NCI-H82 treated with DMSO at 0.1 percent for 48 hours (cell line): ENCODE data around the gene MRGPRE.
"Not testable (repeated sequence)": the region's sequence is repeated elsewhere in the genome, so short reads cannot be mapped to it uniquely, and the experiment has no call there.

Source experiments
- DNase-seq: peaks from one replicate; lab custom pipeline; 2025; ENCODE audit not compliant: unreplicated experiment; lab: John Stamatoyannopoulos, UW

MRGPRE gene

GRCh38 chr11:3231851-3232744 is at the start of gene MRGPRE:
TSS of gene MRGPRE (minus strand) at chr11:3232417. CDS start at chr11:3228799, 3,618 bp downstream.
- DNase-seq: no peak

- DNase-seq: not testable (repeated sequence)
Observed at GRCh38 chr11:3281146-3281545, 48.9 kb upstream of the MRGPRE start.

- DNase-seq: not testable (repeated sequence)
Observed at GRCh38 chr11:3280662-3281061, 48.4 kb upstream of the MRGPRE start.

DNA sequence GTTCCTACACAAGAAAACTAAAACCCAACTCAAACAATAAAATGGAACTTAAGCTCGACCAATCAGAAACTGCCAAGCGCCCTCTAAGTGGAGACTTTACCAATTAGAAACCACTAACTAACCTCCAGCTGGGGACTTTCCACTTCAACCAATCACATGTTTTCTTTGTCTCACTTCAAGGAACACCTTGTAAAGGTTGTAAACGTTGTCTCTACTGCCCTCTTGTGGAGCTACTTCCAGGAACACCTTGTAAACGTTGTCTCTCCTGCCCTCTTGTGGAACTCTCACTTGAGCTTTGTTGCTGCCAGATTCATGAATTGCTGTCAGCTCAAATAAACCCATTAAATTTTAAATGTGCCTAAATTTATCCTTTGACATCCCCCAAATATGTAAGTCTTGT is 46.7 kb upstream of the MRGPRE start:
- not testable (repeated sequence) for DNase-seq

GRCh38 chr11:3273629-3274028 is 41.4 kb upstream of the MRGPRE start:
- DNase-seq: not testable (repeated sequence)

DNA sequence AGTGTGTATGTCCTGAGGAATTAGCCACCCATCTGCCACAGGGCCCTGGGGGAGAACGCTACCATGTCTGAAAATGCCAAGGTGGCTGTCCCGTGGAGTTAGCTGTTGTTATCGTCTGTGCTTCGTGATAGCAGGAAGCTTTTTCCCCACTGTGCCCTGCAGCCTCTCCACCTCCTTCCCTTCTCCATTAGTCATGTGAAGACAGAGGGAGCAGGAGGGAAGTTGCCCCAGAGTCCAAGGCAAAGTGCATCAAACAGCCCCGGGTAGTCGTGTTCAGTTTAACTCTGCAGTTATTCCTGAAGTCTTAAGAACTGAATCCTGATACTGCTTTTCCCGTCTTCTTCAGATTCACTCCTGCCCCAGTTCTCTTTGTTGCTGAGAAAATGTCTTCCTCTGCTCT is 30.3 kb upstream of the MRGPRE start:
- not testable (repeated sequence) for DNase-seq

DNA sequence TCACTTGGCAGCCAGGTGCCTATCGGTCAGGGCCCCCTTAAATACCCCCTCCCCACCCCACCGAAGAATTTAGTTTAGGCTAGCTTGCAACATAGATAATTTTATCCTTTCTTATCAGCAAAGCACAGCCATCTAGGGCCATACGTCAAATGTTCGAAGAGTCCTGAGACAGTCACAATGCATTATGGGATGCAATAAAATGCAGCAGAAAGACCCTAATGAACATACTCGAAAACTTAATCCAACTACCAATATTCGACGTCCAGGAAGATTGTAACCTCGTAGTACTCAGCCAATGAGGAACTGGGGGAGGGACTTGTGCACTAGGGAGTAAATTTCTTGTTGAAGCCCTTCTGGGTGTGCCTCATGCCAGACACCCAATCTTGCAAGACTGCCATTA is 29.6 kb upstream of the MRGPRE start:
- not testable (repeated sequence) for DNase-seq

GRCh38 chr11:3257509-3257908 is 25.3 kb upstream of the MRGPRE start:
- not testable (repeated sequence) for DNase-seq

- not testable (repeated sequence) for DNase-seq
Observed at GRCh38 chr11:3255241-3255640, 23.0 kb upstream of the MRGPRE start.

GRCh38 chr11:3254773-3255172 is 22.6 kb upstream of the MRGPRE start:
- not testable (repeated sequence) for DNase-seq

DNA sequence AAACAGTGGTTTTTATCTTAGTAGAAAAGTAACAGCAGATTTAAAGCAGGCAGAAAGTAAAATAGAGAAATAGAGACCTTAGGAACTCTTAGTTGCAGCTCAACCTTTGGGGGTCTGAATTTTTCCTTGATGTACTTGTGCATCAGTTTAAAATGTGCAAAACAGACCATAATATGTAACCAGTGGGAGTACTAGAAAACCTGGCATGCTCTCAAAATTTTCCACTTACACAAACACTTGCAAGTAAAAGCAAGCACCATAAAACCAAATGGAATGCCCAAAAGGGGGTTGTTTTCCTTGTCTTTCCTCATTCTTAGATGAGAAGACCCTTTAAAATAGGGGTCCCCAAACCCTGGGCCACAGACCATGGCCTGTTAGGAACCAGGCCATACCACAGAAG is 12.9 kb upstream of the MRGPRE start:
- no peak for DNase-seq

GRCh38 chr11:3243880-3244279 is 11.7 kb upstream of the MRGPRE start:
- DNase-seq: no peak

DNA sequence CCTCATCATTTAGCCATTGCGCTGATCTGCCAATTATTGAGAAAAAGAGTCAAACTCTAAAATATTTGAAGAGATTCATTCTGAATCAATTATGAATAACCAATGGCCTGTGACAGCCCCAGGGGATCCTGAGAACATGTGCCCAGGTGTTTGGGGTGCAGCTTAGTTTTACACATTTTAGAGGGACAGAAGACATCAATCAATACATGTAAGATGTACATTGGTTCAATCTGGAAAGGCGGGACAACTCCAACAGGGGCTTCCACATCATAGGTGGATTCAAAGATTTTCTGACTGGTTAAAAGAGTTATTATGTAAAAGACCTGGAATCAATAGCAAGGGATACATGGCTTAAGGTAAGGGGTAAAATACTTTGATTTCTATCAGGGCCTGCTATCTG is 4.9 kb upstream of the MRGPRE start:
- DNase-seq: no peak

DNA sequence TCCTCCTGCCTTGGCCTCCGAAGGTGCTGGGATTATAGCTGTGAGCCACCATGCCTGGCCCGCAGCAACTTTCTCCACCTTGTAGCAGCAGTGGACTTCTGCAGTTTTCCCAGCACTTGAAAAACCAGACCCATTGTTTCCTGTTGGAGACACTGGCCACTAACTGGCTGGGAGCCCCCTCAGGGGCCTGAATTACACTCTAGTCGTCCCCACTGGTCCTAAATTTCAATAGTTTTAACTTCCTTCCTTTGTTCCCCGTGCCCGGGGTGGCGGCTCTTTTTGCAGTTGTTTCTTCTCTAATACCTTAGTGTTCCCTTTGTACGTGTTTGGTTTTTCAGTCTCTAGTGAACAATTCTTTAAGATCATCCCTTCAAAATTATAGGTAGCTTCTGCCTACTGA is 2.6 kb upstream of the MRGPRE start:
- no peak for DNase-seq

- DNase-seq: no peak
Observed at GRCh38 chr11:3232956-3233355, 739 bp upstream of the MRGPRE start.

- DNase-seq: no peak
Observed at GRCh38 chr11:3231550-3231850, 717 bp downstream of the MRGPRE start.

DNA sequence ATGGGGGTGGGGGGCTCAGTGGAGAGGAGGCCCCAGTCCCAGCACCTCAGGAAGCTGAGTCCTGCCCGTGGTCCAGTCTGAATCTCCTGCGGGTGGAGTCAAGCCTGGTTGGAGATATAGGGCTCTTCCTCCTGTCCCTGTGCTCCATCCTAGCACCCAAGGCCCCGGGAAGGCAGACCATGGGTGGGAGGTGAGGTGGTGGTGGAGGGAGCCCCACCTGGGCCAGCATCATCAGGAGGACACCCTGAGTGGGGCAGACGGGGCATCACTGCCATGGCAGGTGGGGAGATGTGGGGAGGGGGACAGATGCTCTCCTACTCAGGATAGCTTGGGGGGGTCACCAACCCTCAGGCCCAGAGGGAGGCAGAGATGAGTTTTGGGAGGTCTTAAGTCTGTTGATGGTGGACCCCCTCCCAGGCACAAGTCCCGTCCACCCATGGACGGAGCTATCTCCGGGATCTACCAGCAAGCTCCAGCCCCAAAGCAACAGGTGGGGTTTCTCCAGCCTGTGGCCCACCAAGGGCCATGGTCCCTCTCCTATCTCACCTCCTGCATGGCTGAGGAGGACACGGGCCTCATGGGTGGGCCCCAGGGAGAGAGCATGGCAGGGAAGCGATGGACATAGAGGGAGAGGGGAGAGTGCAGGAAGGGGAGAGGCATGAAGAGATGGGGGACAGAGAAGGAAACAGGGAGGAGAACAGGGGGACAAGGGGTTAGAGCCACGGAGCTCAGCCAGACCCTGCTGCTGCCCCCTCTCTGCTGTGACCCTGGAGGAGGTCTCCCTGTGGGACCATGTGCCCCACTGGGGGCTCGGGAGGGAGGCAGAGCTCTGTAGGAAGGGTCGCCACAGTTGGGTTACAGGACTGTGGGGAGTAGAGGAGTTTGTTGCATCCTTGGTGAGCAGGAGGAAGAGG is 1.3 kb downstream of the MRGPRE start:
- no peak for DNase-seq

GRCh38 chr11:3229673-3230630 is 2.3 kb downstream of the MRGPRE start:
- no peak for DNase-seq

DNA sequence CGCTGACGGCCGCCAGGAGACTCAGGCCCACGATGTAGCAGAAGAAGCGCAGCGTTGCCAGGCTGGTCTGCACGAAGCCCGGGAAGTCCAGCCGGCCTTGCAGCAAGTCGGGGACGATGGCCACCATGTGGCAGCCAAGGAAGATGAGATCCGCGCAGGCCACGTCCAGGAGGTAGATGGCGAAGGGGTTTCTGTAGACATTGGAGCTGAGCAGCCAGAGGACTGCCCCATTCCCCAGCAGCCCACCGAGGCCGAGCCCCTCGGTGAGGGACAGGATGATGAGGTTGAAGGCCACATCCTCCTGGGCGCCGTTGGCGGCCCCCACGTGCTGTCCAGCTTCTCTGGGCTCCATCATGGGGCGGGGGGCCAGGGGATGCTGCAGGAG is 3.8 kb downstream of the MRGPRE start:
- no peak for DNase-seq

DNA sequence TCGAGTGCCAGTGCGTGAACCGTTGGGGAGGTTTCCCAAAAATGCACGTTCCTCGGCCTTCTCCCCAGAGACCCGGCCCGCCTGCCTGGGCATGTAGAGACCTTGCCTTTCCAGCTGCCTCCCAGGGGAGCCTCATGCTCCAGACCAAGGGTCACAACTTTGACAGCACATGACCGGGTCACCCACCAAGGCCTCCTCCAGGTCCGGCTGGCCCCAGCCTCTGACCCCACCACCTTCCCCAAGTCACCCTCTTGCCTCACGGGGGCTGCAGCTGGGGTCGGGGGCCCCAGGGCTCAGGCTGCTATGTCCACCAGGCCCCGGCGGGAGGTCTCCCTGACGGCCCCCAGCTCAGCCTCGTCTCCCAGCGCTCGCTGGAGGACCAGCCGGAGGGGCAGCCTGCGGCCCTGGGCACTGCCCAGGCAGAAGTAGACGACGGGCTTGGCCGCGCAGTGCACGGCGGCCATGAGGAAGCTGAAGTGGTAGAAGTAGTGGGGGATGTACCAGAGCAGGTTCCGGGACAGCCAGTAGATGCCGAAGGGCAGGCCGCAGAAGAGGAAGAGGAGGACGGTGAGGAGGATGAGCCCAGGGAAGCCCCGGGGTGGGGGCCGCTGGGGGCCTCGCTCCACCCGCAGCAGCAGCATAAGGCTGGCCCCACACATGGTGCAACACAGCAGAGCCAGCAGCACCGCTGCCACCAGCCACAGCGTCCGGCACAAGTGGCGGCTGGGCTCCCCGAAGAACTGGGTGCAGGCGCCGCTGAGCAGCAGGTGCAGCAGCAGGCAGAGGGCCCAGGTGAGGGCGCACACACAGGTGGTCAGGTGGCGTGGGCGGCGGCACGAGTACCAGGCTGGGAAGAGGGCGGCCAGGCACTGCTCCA is 4.4 kb downstream of the MRGPRE start:
- DNase-seq: no peak
